HepG2 (cell line): ENCODE results near the gene BEAN1. TPM values are rescaled to one million over a fixed set of nuclear protein-coding genes. Genes with fewer than 3 reads are reported as not detected.

Experiments
- EED ChIP-seq: sonication (generic); formaldehyde crosslinking; IDR thresholded peaks from 2 replicates; pipeline ENCODE4 v1.5.0; 2020; ENCODE audit warnings: mild to moderate bottlenecking, missing genetic modification reagents
- ERF ChIP-seq: IDR thresholded peaks from 2 replicates; pipeline ENCODE4 v1.6.1; 2018; ENCODE audit warnings: missing biosample characterization, missing genetic modification reagents
- ETV5 ChIP-seq: IDR thresholded peaks from 2 replicates; pipeline ENCODE4 v1.6.1; 2018; ENCODE audit warnings: missing biosample characterization, missing genetic modification reagents, inconsistent platforms, borderline replicate concordance
- FLYWCH1 ChIP-seq: sonication (generic); formaldehyde crosslinking; IDR thresholded peaks from 2 replicates; pipeline ENCODE4 v1.8.1; 2023; ENCODE audit warnings: mild to moderate bottlenecking, missing genetic modification reagents
- KAT8 ChIP-seq: IDR thresholded peaks from 2 replicates; pipeline ENCODE4 v1.6.1; 2016; ENCODE audit warnings: missing genetic modification reagents, missing compliant biosample characterization
- MXD4 ChIP-seq: IDR thresholded peaks from 2 replicates; pipeline ENCODE4 v1.6.1; 2016; ENCODE audit warnings: mild to moderate bottlenecking, missing biosample characterization, missing genetic modification reagents
- PAF1 ChIP-seq: IDR thresholded peaks from 2 replicates; pipeline ENCODE4 v1.6.1; 2016; ENCODE audit warnings: missing genetic modification reagents, missing compliant biosample characterization
- PRMT3 ChIP-seq: sonication (generic); formaldehyde crosslinking; IDR thresholded peaks from 2 replicates; pipeline ENCODE4 v1.8.1; 2022; ENCODE audit warnings: low read depth, mild to moderate bottlenecking, moderate library complexity, missing genetic modification reagents, borderline replicate concordance
- U2AF2 ChIP-seq: fragments of 200-400 bp; formaldehyde crosslinking; IDR thresholded peaks from 2 replicates; pipeline ENCODE4 v1.6.1; 2017; ENCODE audit warnings: low read depth, mild to moderate bottlenecking, low read length
- ZBTB7A ChIP-seq: sonication (generic); formaldehyde crosslinking; IDR thresholded peaks from 2 replicates; pipeline ENCODE4 v1.8.0; 2022; ENCODE audit warnings: mild to moderate bottlenecking, missing genetic modification reagents
- ZFP82 ChIP-seq: sonication (generic); formaldehyde crosslinking; IDR thresholded peaks from 2 replicates; pipeline ENCODE4 v1.5.1; 2020; ENCODE audit warnings: mild to moderate bottlenecking, missing genetic modification reagents, borderline replicate concordance
- ZNF234 ChIP-seq: sonication (generic); formaldehyde crosslinking; conservative IDR thresholded peaks from 2 replicates; pipeline ENCODE4 v1.5.1; 2020; ENCODE audit warnings: mild to moderate bottlenecking, missing genetic modification reagents
- ZNF678 ChIP-seq: sonication (generic); formaldehyde crosslinking; IDR thresholded peaks from 2 replicates; pipeline ENCODE4 v1.4.0; 2020; ENCODE audit warnings: mild to moderate bottlenecking, missing genetic modification reagents
- polyA plus RNA-seq, 8 experiments: library from polyadenylated mRNA; depleted of rRNA in 3 of 8; stranded (reverse) in 7 of 8; unstranded in 1 of 8; fragments of >200 nt; fragmentation: Illumina TruSeq in 4 of 8; extraction: Trizol in 4 of 8; gene quantifications; 2 replicates each; pipeline versions ENCODE4 v1.2.1 to v1.2.3, GENCODE V29; 2011 to 2016; ENCODE audit warnings: low read depth in 4 of 8, missing spikeins in 1 of 8, mixed read lengths in 1 of 8; ENCODE audit not compliant: insufficient read depth in 1 of 8
- total RNA-seq, 5 experiments: library from RNA; depleted of rRNA; stranded (reverse); fragments of >200 nt; fragmentation: Illumina TruSeq; extraction: Trizol; gene quantifications; 2 replicates each; pipeline ENCODE4 v1.2.3, GENCODE V29; 2016; ENCODE audit warnings: low read depth in 1 of 5
- TF ChIP-seq, protein P1 (sequence below): sonication (generic); formaldehyde crosslinking; IDR thresholded peaks from 2 replicates; pipeline ENCODE4 v1.9.0; 2022; ENCODE audit warnings: missing genetic modification reagents, mild to moderate bottlenecking, borderline replicate concordance
- TF ChIP-seq, protein P2 (sequence below): sonication (generic); formaldehyde crosslinking; conservative IDR thresholded peaks from 2 replicates; pipeline ENCODE4 v1.8.0; 2022; ENCODE audit warnings: mild to moderate bottlenecking, moderate library complexity, missing genetic modification reagents
- TF ChIP-seq, protein P3 (sequence below): sonication (generic); formaldehyde crosslinking; IDR thresholded peaks from 2 replicates; pipeline ENCODE4 v1.4.0; 2020; ENCODE audit warnings: mild to moderate bottlenecking, low read depth, missing genetic modification reagents
- TF ChIP-seq, protein P4 (sequence below): sonication (generic); formaldehyde crosslinking; IDR thresholded peaks from 2 replicates; pipeline ENCODE4 v1.4.0; 2020; ENCODE audit warnings: mild to moderate bottlenecking, missing genetic modification reagents
- TF ChIP-seq, protein P5 (sequence below): sonication (generic); formaldehyde crosslinking; IDR thresholded peaks from 2 replicates; pipeline ENCODE4 v1.5.1; 2020; ENCODE audit warnings: mild to moderate bottlenecking, missing genetic modification reagents, moderate library complexity
- TF ChIP-seq, protein P6 (sequence below): sonication (generic); formaldehyde crosslinking; IDR thresholded peaks from 2 replicates; pipeline ENCODE4 v1.5.0; 2020; ENCODE audit warnings: missing genetic modification reagents, mild to moderate bottlenecking, borderline replicate concordance

BEAN1 gene
- total and polyA plus RNA-seq, 2 of the 13 experiments (the other 11 are each of a cell fraction or from before 2014, with no cell fraction given) = 0.53 to 1.4 TPM

DNA sequence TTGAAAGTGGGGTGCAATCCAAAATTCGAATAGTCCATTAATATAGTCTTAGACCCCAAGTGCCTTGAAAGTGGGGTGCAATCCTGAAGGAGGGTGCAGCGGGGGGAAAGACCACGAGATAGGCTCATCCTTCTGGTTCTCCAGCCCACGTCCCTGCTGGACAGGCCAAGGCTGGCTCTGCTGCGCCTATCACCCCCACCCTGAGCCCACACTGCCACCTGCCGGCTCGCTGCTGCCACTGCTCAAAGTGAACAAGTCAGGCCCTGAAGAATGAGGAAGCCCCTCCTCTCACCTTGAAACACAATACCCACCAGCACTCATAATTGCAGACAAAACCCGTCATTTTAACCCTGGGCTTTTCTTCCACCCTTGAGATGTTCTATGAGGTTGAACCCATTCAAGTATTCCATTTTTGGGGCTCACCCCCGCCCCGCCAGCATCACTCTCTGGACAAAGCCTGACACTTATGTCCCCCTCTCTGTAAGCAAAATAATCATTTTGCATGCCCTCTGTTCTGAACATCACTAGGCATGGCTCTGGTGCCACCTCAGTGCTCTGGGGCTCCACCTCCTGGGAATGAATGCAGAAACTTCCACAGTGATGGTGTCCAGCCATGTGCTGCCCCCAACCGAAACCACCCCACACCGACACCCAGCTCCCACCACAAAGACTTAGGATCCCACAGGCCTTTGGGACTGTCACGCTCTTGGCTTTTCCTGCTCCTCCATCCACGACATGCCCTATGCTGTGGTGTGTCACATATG lies 56.8 kb downstream of the BEAN1 start (continued):
- TF ChIP-seq PRMT3 (CRISPR knock-in tag) = no peak
- peak; percentile 17; the same call in 1 of the 2 replicates for TF ChIP-seq ETV5 (CRISPR knock-in tag)
- no peak for TF ChIP-seq ZFP82
- TF ChIP-seq, protein P1, sequence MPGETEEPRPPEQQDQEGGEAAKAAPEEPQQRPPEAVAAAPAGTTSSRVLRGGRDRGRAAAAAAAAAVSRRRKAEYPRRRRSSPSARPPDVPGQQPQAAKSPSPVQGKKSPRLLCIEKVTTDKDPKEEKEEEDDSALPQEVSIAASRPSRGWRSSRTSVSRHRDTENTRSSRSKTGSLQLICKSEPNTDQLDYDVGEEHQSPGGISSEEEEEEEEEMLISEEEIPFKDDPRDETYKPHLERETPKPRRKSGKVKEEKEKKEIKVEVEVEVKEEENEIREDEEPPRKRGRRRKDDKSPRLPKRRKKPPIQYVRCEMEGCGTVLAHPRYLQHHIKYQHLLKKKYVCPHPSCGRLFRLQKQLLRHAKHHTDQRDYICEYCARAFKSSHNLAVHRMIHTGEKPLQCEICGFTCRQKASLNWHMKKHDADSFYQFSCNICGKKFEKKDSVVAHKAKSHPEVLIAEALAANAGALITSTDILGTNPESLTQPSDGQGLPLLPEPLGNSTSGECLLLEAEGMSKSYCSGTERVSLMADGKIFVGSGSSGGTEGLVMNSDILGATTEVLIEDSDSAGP = peak; percentile 62; the same call in 1 of the 2 replicates
- no peak for TF ChIP-seq PAF1 (CRISPR knock-in tag)
- TF ChIP-seq, protein P2, sequence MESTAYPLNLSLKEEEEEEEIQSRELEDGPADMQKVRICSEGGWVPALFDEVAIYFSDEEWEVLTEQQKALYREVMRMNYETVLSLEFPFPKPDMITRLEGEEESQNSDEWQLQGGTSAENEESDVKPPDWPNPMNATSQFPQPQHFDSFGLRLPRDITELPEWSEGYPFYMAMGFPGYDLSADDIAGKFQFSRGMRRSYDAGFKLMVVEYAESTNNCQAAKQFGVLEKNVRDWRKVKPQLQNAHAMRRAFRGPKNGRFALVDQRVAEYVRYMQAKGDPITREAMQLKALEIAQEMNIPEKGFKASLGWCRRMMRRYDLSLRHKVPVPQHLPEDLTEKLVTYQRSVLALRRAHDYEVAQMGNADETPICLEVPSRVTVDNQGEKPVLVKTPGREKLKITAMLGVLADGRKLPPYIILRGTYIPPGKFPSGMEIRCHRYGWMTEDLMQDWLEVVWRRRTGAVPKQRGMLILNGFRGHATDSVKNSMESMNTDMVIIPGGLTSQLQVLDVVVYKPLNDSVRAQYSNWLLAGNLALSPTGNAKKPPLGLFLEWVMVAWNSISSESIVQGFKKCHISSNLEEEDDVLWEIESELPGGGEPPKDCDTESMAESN = no peak
- TF ChIP-seq, protein P3, sequence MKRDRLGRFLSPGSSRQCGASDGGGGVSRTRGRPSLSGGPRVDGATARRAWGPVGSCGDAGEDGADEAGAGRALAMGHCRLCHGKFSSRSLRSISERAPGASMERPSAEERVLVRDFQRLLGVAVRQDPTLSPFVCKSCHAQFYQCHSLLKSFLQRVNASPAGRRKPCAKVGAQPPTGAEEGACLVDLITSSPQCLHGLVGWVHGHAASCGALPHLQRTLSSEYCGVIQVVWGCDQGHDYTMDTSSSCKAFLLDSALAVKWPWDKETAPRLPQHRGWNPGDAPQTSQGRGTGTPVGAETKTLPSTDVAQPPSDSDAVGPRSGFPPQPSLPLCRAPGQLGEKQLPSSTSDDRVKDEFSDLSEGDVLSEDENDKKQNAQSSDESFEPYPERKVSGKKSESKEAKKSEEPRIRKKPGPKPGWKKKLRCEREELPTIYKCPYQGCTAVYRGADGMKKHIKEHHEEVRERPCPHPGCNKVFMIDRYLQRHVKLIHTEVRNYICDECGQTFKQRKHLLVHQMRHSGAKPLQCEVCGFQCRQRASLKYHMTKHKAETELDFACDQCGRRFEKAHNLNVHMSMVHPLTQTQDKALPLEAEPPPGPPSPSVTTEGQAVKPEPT (CRISPR knock-in tag) = no peak
- TF ChIP-seq U2AF2 = no peak
- TF ChIP-seq ZNF678 = no peak
- TF ChIP-seq EED (CRISPR knock-in tag) = no peak
- TF ChIP-seq, protein P4, sequence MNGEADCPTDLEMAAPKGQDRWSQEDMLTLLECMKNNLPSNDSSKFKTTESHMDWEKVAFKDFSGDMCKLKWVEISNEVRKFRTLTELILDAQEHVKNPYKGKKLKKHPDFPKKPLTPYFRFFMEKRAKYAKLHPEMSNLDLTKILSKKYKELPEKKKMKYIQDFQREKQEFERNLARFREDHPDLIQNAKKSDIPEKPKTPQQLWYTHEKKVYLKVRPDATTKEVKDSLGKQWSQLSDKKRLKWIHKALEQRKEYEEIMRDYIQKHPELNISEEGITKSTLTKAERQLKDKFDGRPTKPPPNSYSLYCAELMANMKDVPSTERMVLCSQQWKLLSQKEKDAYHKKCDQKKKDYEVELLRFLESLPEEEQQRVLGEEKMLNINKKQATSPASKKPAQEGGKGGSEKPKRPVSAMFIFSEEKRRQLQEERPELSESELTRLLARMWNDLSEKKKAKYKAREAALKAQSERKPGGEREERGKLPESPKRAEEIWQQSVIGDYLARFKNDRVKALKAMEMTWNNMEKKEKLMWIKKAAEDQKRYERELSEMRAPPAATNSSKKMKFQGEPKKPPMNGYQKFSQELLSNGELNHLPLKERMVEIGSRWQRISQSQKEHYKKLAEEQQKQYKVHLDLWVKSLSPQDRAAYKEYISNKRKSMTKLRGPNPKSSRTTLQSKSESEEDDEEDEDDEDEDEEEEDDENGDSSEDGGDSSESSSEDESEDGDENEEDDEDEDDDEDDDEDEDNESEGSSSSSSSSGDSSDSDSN = no peak
- no peak for TF ChIP-seq ZBTB7A (CRISPR knock-in tag)
- no peak for TF ChIP-seq FLYWCH1 (CRISPR knock-in tag)
- TF ChIP-seq, protein P5, sequence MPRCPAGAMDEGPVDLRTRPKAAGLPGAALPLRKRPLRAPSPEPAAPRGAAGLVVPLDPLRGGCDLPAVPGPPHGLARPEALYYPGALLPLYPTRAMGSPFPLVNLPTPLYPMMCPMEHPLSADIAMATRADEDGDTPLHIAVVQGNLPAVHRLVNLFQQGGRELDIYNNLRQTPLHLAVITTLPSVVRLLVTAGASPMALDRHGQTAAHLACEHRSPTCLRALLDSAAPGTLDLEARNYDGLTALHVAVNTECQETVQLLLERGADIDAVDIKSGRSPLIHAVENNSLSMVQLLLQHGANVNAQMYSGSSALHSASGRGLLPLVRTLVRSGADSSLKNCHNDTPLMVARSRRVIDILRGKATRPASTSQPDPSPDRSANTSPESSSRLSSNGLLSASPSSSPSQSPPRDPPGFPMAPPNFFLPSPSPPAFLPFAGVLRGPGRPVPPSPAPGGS (CRISPR knock-in tag) = no peak
- peak; percentile 82; the same call in 1 of the 2 replicates for TF ChIP-seq ERF (CRISPR knock-in tag)
- TF ChIP-seq ZNF234 (CRISPR knock-in tag) = no peak
- 0 out of 2 replicates have a peak, but pooled peaks have one; percentile 30 for TF ChIP-seq KAT8 (CRISPR knock-in tag)
- TF ChIP-seq, protein P6, sequence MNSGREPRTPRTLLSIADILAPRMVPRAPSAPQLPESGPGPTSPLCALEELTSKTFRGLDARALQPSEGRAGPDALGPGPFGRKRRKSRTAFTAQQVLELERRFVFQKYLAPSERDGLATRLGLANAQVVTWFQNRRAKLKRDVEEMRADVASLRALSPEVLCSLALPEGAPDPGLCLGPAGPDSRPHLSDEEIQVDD (CRISPR knock-in tag) = no peak
- peak; percentile 53; the same call in 1 of the 2 replicates for TF ChIP-seq MXD4 (CRISPR knock-in tag)
